Vagina (tissue), 2 donors: Measurements from ENCODE around the gene ADAMTS17.

Experiments
- POLR2A ChIP-seq, 2 donors: fragments of 450-650 bp; IDR thresholded peaks; one replicate each; pipeline ENCODE4 v1.6.1; 2017; ENCODE audit warnings: antibody characterized with exemption in 2 of 2, mild to moderate bottlenecking in 2 of 2, moderate library complexity in 2 of 2
- POLR2AphosphoS5 ChIP-seq, 2 donors: sonication (generic); formaldehyde crosslinking; IDR thresholded peaks; one replicate each; pipeline ENCODE4 v1.9.0; 2017; ENCODE audit warnings: antibody characterized with exemption in 2 of 2, mild to moderate bottlenecking in 2 of 2, low read depth in 1 of 2; ENCODE audit not compliant: insufficient read depth in 1 of 2
- TF ChIP-seq, protein P1 (sequence below), 3 experiments: fragments of 450-650 bp in 2 of 3; fragments of 200-600 bp in 1 of 3; sonication (generic) in 1 of 3; IDR thresholded peaks; one replicate each; pipeline ENCODE4 v1.5.1; 2017 to 2019; ENCODE audit warnings: antibody characterized with exemption in 3 of 3, mild to moderate bottlenecking in 2 of 3, moderate library complexity in 2 of 3

DNA sequence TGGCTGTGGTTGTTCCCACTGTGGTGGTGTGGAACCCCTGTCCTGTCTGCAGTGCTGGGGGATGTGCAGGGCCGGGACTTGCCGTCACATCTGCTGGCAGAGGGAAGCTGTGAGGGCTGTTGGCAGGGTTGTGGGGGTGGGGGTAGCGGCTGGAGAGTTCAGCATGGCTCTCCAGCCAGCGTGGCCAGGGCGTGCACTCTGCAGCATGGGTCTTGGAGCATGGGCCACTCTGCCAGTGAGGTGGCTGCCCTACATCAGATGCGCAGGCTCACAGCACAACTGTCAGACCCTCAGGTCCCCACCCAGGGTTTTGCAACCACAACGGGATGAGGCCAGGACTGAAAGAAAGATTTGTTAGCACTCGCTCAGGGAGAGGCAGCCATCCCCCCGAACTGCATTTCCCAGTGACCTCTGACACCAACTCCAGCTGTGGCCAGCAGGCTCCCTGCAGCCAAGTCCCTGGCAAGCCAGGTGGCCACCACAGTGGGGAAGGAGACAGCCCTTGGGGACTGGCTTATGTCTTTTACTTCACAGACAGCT lies 370.8 kb downstream of the ADAMTS17 start:
- TF ChIP-seq, protein P1, sequence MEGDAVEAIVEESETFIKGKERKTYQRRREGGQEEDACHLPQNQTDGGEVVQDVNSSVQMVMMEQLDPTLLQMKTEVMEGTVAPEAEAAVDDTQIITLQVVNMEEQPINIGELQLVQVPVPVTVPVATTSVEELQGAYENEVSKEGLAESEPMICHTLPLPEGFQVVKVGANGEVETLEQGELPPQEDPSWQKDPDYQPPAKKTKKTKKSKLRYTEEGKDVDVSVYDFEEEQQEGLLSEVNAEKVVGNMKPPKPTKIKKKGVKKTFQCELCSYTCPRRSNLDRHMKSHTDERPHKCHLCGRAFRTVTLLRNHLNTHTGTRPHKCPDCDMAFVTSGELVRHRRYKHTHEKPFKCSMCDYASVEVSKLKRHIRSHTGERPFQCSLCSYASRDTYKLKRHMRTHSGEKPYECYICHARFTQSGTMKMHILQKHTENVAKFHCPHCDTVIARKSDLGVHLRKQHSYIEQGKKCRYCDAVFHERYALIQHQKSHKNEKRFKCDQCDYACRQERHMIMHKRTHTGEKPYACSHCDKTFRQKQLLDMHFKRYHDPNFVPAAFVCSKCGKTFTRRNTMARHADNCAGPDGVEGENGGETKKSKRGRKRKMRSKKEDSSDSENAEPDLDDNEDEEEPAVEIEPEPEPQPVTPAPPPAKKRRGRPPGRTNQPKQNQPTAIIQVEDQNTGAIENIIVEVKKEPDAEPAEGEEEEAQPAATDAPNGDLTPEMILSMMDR (IDR thresholded peaks at IDR 0.05), result no peak
- TF ChIP-seq POLR2A (IDR thresholded peaks at IDR 0.05) (no peak), POLR2AphosphoS5 (IDR thresholded peaks at IDR 0.05; ENCODE audit: insufficient read depth in 1 of 2, low read depth in 1 of 2) (no peak)
